ENCODE measurements around the gene CXCL8. TPM values are rescaled to one million over a fixed set of nuclear protein-coding genes. Genes with fewer than 3 reads are reported as not detected.

CXCL8 gene
- 5.2 to 15.3 TPM (median 9.0 TPM) in 5 replicates for total RNA-seq (2022; extraction: Qiagen RNA extraction)

GRCh38 chr4:73740353-73740778 lies at the start of gene CXCL8:
Gene CXCL8, plus strand, starts transcription at chr4:73740569. Its CDS starts 90 bp downstream, at chr4:73740659.

Other genes starting within 250 kb of the CXCL8 start
- gene RASSF6, start 120.1 kb upstream of the CXCL8 start, total RNA-seq (2022; extraction: Qiagen RNA extraction) = 0.52 to 1.0 TPM (median 0.88 TPM) in 5 replicates
- not detected in 5 replicates for gene CXCL6, start 96.1 kb downstream of the CXCL8 start, total RNA-seq (2022; extraction: Qiagen RNA extraction)
- not detected in 5 replicates for gene PF4V1, start 112.7 kb downstream of the CXCL8 start, total RNA-seq (2022; extraction: Qiagen RNA extraction)
- 6.0 to 8.7 TPM (median 7.9 TPM) in 5 replicates for gene CXCL1, start 128.8 kb downstream of the CXCL8 start, total RNA-seq (2022; extraction: Qiagen RNA extraction)
- 0.72 to 1.2 TPM (median 1.1 TPM) in 5 replicates for gene PF4, start 241.5 kb downstream of the CXCL8 start, total RNA-seq (2022; extraction: Qiagen RNA extraction)
- 0.21 TPM in 1 of 5 replicates, not detected in the others for gene PPBP, start 247.6 kb downstream of the CXCL8 start, total RNA-seq (2022; extraction: Qiagen RNA extraction)